GM19351 (cell line): ENCODE data around the gene RAB6D.
"Not testable (repeated sequence)": the region's sequence is repeated elsewhere in the genome, so short reads cannot be mapped to it uniquely, and the experiment has no call there.

Source experiments
- ATAC-seq: cut with Tn5 transposase; IDR thresholded peaks from one replicate; pipeline ENCODE4 v1.9.1; 2021; ENCODE audit warnings: mild to moderate bottlenecking, moderate library complexity; ENCODE audit not compliant: unreplicated experiment

Gene RAB6D

GRCh38 chr2:131367352-131367751 lies 3.4 kb upstream of the RAB6D start:
- ATAC-seq = no peak

GRCh38 chr2:131366643-131367042 lies 2.7 kb upstream of the RAB6D start:
- ATAC-seq = no peak

- ATAC-seq = no peak
Observed at GRCh38 chr2:131365452-131365851, 1.5 kb upstream of the RAB6D start.

GRCh38 chr2:131363213-131363612 lies 755 bp downstream of the RAB6D start:
- ATAC-seq = not testable (repeated sequence)

- not testable (repeated sequence) for ATAC-seq
Observed at GRCh38 chr2:131361773-131362172, 2.2 kb downstream of the RAB6D start.

- ATAC-seq = not testable (repeated sequence)
Observed at GRCh38 chr2:131353167-131353697, 10.7 kb downstream of the RAB6D start.

- ATAC-seq = no peak
Observed at GRCh38 chr2:131349021-131349420, 14.9 kb downstream of the RAB6D start.

GRCh38 chr2:131347035-131347434 lies 16.9 kb downstream of the RAB6D start:
- ATAC-seq = not testable (repeated sequence)

- ATAC-seq = not testable (repeated sequence)
Observed at GRCh38 chr2:131339307-131339706, 24.7 kb downstream of the RAB6D start.

GRCh38 chr2:131335319-131335718 lies 28.6 kb downstream of the RAB6D start:
- ATAC-seq = not testable (repeated sequence)

- not testable (repeated sequence) for ATAC-seq
Observed at GRCh38 chr2:131332709-131333108, 31.3 kb downstream of the RAB6D start.

GRCh38 chr2:131331000-131331399 lies 33.0 kb downstream of the RAB6D start:
- not testable (repeated sequence) for ATAC-seq

- ATAC-seq = no peak
Observed at GRCh38 chr2:131322209-131322608, 41.8 kb downstream of the RAB6D start.

GRCh38 chr2:131321344-131321743 lies 42.6 kb downstream of the RAB6D start:
- ATAC-seq = not testable (repeated sequence)

GRCh38 chr2:131311001-131311400 lies 53.0 kb downstream of the RAB6D start:
- not testable (repeated sequence) for ATAC-seq
